HepG2 (cell line): ENCODE data around the gene MTHFD2. TPM values are rescaled to one million over a fixed set of nuclear protein-coding genes. Genes with fewer than 3 reads are reported as not detected.
A peak's percentile ranks its signal among the peaks of the same experiment; 100 is the strongest.

Experiments used
- CTCF ChIP-seq: sonication (generic); formaldehyde crosslinking; IDR thresholded peaks from 2 replicates; pipeline ENCODE4 v1.5.0; 2020; ENCODE audit warnings: mild to moderate bottlenecking, missing genetic modification reagents, moderate library complexity
- FOXC1 ChIP-seq: sonication (generic); formaldehyde crosslinking; IDR thresholded peaks from 2 replicates; pipeline ENCODE4 v1.8.0; 2022; ENCODE audit warnings: mild to moderate bottlenecking, missing genetic modification reagents, borderline replicate concordance
- HOXA7 ChIP-seq: sonication (generic); formaldehyde crosslinking; IDR thresholded peaks from 2 replicates; pipeline ENCODE4 v1.8.1; 2022; ENCODE audit warnings: mild to moderate bottlenecking, missing genetic modification reagents, moderate library complexity
- MIER2 ChIP-seq: IDR thresholded peaks from 2 replicates; pipeline ENCODE4 v1.6.1; 2016; ENCODE audit warnings: missing biosample characterization, missing genetic modification reagents
- NBN ChIP-seq: fragments of 450-650 bp; conservative IDR thresholded peaks from 2 replicates; pipeline ENCODE4 v1.6.1; 2017
- NFATC3 ChIP-seq: sonication (generic); formaldehyde crosslinking; IDR thresholded peaks from 2 replicates; pipeline ENCODE4 v1.5.1; 2020; ENCODE audit warnings: mild to moderate bottlenecking, missing genetic modification reagents
- NR1H2 ChIP-seq: sonication (generic); formaldehyde crosslinking; IDR thresholded peaks from 2 replicates; pipeline ENCODE4 v1.8.1; 2022; ENCODE audit warnings: low read depth, missing genetic modification reagents, borderline replicate concordance
- RARG ChIP-seq: sonication (generic); formaldehyde crosslinking; IDR thresholded peaks from 2 replicates; pipeline ENCODE4 v1.4.0; 2020; ENCODE audit warnings: low read depth, mild to moderate bottlenecking, missing genetic modification reagents
- SIX4 ChIP-seq: sonication (generic); formaldehyde crosslinking; IDR thresholded peaks from 2 replicates; pipeline ENCODE4 v1.4.0; 2020; ENCODE audit warnings: missing genetic modification reagents
- SKI ChIP-seq: fragments of 450-650 bp; IDR thresholded peaks from one replicate; pipeline ENCODE4 v1.6.1; 2018; ENCODE audit warnings: mild to moderate bottlenecking; ENCODE audit not compliant: partially characterized antibody
- SMARCE1 ChIP-seq: fragments of 450-650 bp; IDR thresholded peaks from 2 replicates; pipeline ENCODE4 v1.6.1; 2017; ENCODE audit warnings: borderline replicate concordance
- ZBTB1 ChIP-seq: sonication (generic); formaldehyde crosslinking; IDR thresholded peaks from 2 replicates; pipeline ENCODE4 v1.4.0; 2020; ENCODE audit warnings: missing genetic modification reagents, borderline replicate concordance
- ZNF124 ChIP-seq: sonication (generic); formaldehyde crosslinking; IDR thresholded peaks from 2 replicates; pipeline ENCODE4 v1.4.0; 2020; ENCODE audit warnings: missing genetic modification reagents
- ZNF264 ChIP-seq: sonication (generic); formaldehyde crosslinking; IDR thresholded peaks from 2 replicates; pipeline ENCODE4 v1.4.0; 2020; ENCODE audit warnings: missing genetic modification reagents
- ZNF800 ChIP-seq: sonication (generic); formaldehyde crosslinking; IDR thresholded peaks from 2 replicates; pipeline ENCODE4 v1.4.0; 2020; ENCODE audit warnings: missing genetic modification reagents
- ZNF891 ChIP-seq: sonication (generic); formaldehyde crosslinking; IDR thresholded peaks from 2 replicates; pipeline ENCODE4 v1.5.0; 2020; ENCODE audit warnings: mild to moderate bottlenecking, missing genetic modification reagents
- polyA plus RNA-seq, 8 experiments: library from polyadenylated mRNA; depleted of rRNA in 3 of 8; stranded (reverse) in 7 of 8; unstranded in 1 of 8; fragments of >200 nt; fragmentation: Illumina TruSeq in 4 of 8; extraction: Trizol in 4 of 8; gene quantifications; 2 replicates each; pipeline versions ENCODE4 v1.2.1 to v1.2.3, GENCODE V29; 2011 to 2016; ENCODE audit warnings: low read depth in 4 of 8, missing spikeins in 1 of 8, mixed read lengths in 1 of 8; ENCODE audit not compliant: insufficient read depth in 1 of 8
- total RNA-seq, 5 experiments: library from RNA; depleted of rRNA; stranded (reverse); fragments of >200 nt; fragmentation: Illumina TruSeq; extraction: Trizol; gene quantifications; 2 replicates each; pipeline ENCODE4 v1.2.3, GENCODE V29; 2016; ENCODE audit warnings: low read depth in 1 of 5
- TF ChIP-seq, protein P1 (sequence below): sonication (generic); formaldehyde crosslinking; IDR thresholded peaks from 2 replicates; pipeline ENCODE4 v1.5.1; 2020; ENCODE audit warnings: mild to moderate bottlenecking, missing genetic modification reagents, borderline replicate concordance
- TF ChIP-seq, protein P2 (sequence below): sonication (generic); formaldehyde crosslinking; IDR thresholded peaks from 2 replicates; pipeline ENCODE4 v1.5.0; 2020; ENCODE audit warnings: mild to moderate bottlenecking, missing genetic modification reagents, borderline replicate concordance
- TF ChIP-seq, protein P3 (sequence below): sonication (generic); formaldehyde crosslinking; IDR thresholded peaks from 2 replicates; pipeline ENCODE4 v1.4.0; 2020; ENCODE audit warnings: mild to moderate bottlenecking, missing genetic modification reagents, borderline replicate concordance
- TF ChIP-seq, protein P4 (sequence below): sonication (generic); formaldehyde crosslinking; IDR thresholded peaks from 2 replicates; pipeline ENCODE4 v1.8.1; 2023; ENCODE audit warnings: mild to moderate bottlenecking, missing genetic modification reagents

MTHFD2 gene
- total and polyA plus RNA-seq, 2 of the 13 experiments (the other 11 are each of a cell fraction or from before 2014, with no cell fraction given) = 188 to 269 TPM

DNA sequence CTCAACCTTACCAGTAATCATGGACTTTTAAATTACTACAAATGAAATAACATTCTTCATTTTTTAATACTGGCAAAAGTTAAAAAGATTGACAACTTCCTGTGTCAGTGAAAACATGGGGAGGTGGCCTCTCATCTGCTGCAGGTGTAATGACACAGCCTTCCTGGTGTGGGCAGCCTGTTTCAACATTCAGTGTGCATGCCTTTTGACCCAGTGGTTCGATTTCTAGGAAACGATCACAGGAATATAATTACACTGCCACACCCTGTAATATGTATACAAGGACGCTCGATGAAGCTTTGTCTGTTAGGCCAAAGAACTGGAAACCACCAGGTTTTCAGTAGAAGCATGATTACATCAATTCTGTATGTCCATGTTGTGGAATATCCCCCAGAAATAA lies 68.7 kb downstream of the MTHFD2 start (continued):
- TF ChIP-seq ZNF891 = no peak
- TF ChIP-seq SMARCE1 = no peak
- TF ChIP-seq, protein P1, sequence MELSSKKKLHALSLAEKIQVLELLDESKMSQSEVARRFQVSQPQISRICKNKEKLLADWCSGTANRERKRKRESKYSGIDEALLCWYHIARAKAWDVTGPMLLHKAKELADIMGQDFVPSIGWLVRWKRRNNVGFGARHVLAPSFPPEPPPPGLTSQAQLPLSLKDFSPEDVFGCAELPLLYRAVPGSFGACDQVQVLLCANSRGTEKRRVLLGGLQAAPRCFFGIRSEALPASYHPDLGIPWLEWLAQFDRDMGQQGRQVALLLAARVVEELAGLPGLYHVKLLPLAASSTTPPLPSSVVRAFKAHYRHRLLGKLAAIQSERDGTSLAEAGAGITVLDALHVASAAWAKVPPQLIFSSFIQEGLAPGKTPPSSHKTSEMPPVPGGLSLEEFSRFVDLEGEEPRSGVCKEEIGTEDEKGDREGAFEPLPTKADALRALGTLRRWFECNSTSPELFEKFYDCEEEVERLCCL (CRISPR knock-in tag) = no peak
- TF ChIP-seq, protein P2, sequence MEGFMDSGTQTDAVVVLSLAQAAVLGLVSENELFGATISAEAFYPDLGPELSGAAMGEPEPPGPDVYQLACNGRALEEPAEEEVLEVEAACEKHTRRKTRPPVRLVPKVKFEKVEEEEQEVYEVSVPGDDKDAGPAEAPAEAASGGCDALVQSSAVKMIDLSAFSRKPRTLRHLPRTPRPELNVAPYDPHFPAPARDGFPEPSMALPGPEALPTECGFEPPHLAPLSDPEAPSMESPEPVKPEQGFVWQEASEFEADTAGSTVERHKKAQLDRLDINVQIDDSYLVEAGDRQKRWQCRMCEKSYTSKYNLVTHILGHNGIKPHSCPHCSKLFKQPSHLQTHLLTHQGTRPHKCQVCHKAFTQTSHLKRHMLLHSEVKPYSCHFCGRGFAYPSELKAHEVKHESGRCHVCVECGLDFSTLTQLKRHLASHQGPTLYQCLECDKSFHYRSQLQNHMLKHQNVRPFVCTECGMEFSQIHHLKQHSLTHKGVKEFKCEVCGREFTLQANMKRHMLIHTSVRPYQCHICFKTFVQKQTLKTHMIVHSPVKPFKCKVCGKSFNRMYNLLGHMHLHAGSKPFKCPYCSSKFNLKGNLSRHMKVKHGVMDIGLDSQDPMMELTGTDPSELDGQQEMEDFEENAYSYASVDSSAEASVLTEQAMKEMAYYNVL (CRISPR knock-in tag) = no peak
- peak; percentile 79 for TF ChIP-seq CTCF
- TF ChIP-seq MIER2 = no peak
- TF ChIP-seq SIX4 (CRISPR knock-in tag) = no peak
- no peak for TF ChIP-seq NBN
- TF ChIP-seq ZNF124 = no peak
- no peak for TF ChIP-seq NFATC3
- TF ChIP-seq NR1H2 = no peak
- no peak for TF ChIP-seq FOXC1 (CRISPR knock-in tag)
- TF ChIP-seq ZNF264 (CRISPR knock-in tag) = no peak
- peak; percentile 18 for TF ChIP-seq SKI
- no peak for TF ChIP-seq RARG (CRISPR knock-in tag)
- TF ChIP-seq, protein P3, sequence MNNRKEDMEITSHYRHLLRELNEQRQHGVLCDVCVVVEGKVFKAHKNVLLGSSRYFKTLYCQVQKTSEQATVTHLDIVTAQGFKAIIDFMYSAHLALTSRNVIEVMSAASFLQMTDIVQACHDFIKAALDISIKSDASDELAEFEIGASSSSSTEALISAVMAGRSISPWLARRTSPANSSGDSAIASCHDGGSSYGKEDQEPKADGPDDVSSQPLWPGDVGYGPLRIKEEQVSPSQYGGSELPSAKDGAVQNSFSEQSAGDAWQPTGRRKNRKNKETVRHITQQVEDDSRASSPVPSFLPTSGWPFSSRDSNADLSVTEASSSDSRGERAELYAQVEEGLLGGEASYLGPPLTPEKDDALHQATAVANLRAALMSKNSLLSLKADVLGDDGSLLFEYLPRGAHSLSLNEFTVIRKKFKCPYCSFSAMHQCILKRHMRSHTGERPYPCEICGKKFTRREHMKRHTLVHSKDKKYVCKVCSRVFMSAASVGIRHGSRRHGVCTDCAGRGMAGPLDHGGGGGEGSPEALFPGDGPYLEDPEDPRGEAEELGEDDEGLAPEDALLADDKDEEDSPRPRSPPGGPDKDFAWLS (CRISPR knock-in tag) = no peak
- no peak for TF ChIP-seq HOXA7 (CRISPR knock-in tag)
- TF ChIP-seq, protein P4, sequence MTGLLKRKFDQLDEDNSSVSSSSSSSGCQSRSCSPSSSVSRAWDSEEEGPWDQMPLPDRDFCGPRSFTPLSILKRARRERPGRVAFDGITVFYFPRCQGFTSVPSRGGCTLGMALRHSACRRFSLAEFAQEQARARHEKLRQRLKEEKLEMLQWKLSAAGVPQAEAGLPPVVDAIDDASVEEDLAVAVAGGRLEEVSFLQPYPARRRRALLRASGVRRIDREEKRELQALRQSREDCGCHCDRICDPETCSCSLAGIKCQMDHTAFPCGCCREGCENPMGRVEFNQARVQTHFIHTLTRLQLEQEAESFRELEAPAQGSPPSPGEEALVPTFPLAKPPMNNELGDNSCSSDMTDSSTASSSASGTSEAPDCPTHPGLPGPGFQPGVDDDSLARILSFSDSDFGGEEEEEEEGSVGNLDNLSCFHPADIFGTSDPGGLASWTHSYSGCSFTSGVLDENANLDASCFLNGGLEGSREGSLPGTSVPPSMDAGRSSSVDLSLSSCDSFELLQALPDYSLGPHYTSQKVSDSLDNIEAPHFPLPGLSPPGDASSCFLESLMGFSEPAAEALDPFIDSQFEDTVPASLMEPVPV (CRISPR knock-in tag) = no peak
- TF ChIP-seq ZNF800 = no peak
- no peak for TF ChIP-seq ZBTB1
